ENCODE results near the gene NFKB1.

Gene NFKB1

GRCh38 chr4:102530986-102531385 is 29.8 kb downstream of the NFKB1 start:
- no peak for DNase-seq (ENCODE audit: extremely low spot score)
- POLR2A ChIA-PET = no interaction called here
- CTCF ChIA-PET = interaction anchor here (0.5 to 0.7 kb wide), 2 partner anchors 12 to 270 kb away, joined by 3 read pairs; no protein-coding TSS in a partner anchor
- TF ChIP-seq LEF1 (IDR thresholded peaks at IDR 0.05; ENCODE audit: borderline replicate concordance) (no peak), FOXA1 (IDR thresholded peaks at IDR 0.05) (no peak), HDGF (IDR thresholded peaks at IDR 0.05; ENCODE audit: borderline replicate concordance) (no peak), ZNF384 (IDR thresholded peaks at IDR 0.05) (no peak)

- TF ChIP-seq FOXM1 (IDR thresholded peaks at IDR 0.05; ENCODE audit: borderline replicate concordance) (no peak), ELF4 (IDR thresholded peaks at IDR 0.05) (no peak), LEF1 (IDR thresholded peaks at IDR 0.05; ENCODE audit: borderline replicate concordance) (no peak), ZNF384 (IDR thresholded peaks at IDR 0.05) (no peak), NFRKB (IDR thresholded peaks at IDR 0.05) (no peak), PKNOX1 (IDR thresholded peaks at IDR 0.05) (no peak), L3MBTL2 (conservative IDR thresholded peaks at IDR 0.05) (no peak), FOXK2 (IDR thresholded peaks at IDR 0.05) (no peak), BHLHE40 (IDR thresholded peaks at IDR 0.05; ENCODE audit: borderline replicate concordance) (no peak), SUZ12 (IDR thresholded peaks at IDR 0.05) (no peak), ARNT (IDR thresholded peaks at IDR 0.05) (no peak), HDGF (IDR thresholded peaks at IDR 0.05; ENCODE audit: borderline replicate concordance) (no peak), CTBP1 (IDR thresholded peaks at IDR 0.05; ENCODE audit: borderline replicate concordance) (no peak), FOXA1 (IDR thresholded peaks at IDR 0.05) (no peak), SP1 (IDR thresholded peaks at IDR 0.05) (no peak), TARDBP (IDR thresholded peaks at IDR 0.05) (no peak)
- no peak for DNase-seq (ENCODE audit: extremely low spot score)
- ChIA-PET CTCF (no interaction called here), POLR2A (no interaction called here)
These were observed 30.3 kb downstream of the NFKB1 start for GRCh38 chr4:102531462-102531861.

GRCh38 chr4:102533348-102533747 is 32.2 kb downstream of the NFKB1 start:
- POLR2A ChIA-PET = no interaction called here
- no peak for DNase-seq (ENCODE audit: extremely low spot score)
- CTCF ChIA-PET = no interaction called here
- TF ChIP-seq HDGF (IDR thresholded peaks at IDR 0.05; ENCODE audit: borderline replicate concordance) (no peak), FOXK2 (IDR thresholded peaks at IDR 0.05) (no peak), FOXM1 (IDR thresholded peaks at IDR 0.05; ENCODE audit: borderline replicate concordance) (no peak), SP1 (IDR thresholded peaks at IDR 0.05) (no peak), ZNF384 (IDR thresholded peaks at IDR 0.05) (no peak)

DNA sequence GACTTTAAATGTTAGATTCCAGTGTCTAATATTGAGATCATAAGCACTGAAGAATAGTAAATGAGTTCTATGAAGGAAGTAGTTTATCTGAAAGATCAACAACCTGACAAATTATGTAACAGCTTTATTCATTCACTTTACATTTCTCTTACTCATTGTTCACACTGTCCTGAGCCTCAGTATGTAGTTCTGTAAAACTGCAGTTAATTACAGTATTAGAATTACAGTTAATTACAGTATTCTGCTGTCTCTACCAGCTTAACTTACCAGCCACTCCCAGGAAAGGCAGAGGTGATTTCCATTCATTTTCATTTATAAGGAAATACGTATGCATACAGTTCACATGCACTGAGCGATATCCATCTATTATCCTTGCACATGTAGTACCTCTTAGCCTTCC is 32.7 kb downstream of the NFKB1 start:
- CTCF ChIA-PET = no interaction called here
- no peak for DNase-seq (ENCODE audit: extremely low spot score)
- POLR2A ChIA-PET = no interaction called here
- TF ChIP-seq PKNOX1 (IDR thresholded peaks at IDR 0.05) = no peak
- TF ChIP-seq ARNT (IDR thresholded peaks at IDR 0.05) = no peak

GRCh38 chr4:102534845-102535244 is 33.7 kb downstream of the NFKB1 start:
- ChIA-PET CTCF (no interaction called here), POLR2A (no interaction called here)
- no peak for DNase-seq (ENCODE audit: extremely low spot score)
- TF ChIP-seq HDGF (IDR thresholded peaks at IDR 0.05; ENCODE audit: borderline replicate concordance) (no peak), BHLHE40 (IDR thresholded peaks at IDR 0.05; ENCODE audit: borderline replicate concordance) (no peak), SP1 (IDR thresholded peaks at IDR 0.05) (no peak), PKNOX1 (IDR thresholded peaks at IDR 0.05) (no peak), ARNT (IDR thresholded peaks at IDR 0.05) (no peak), CTBP1 (IDR thresholded peaks at IDR 0.05; ENCODE audit: borderline replicate concordance) (no peak), L3MBTL2 (conservative IDR thresholded peaks at IDR 0.05) (no peak), FOXM1 (IDR thresholded peaks at IDR 0.05; ENCODE audit: borderline replicate concordance) (no peak), LEF1 (IDR thresholded peaks at IDR 0.05; ENCODE audit: borderline replicate concordance) (no peak), FOXK2 (IDR thresholded peaks at IDR 0.05) (no peak), ZNF384 (IDR thresholded peaks at IDR 0.05) (no peak), NFRKB (IDR thresholded peaks at IDR 0.05) (no peak)

DNA sequence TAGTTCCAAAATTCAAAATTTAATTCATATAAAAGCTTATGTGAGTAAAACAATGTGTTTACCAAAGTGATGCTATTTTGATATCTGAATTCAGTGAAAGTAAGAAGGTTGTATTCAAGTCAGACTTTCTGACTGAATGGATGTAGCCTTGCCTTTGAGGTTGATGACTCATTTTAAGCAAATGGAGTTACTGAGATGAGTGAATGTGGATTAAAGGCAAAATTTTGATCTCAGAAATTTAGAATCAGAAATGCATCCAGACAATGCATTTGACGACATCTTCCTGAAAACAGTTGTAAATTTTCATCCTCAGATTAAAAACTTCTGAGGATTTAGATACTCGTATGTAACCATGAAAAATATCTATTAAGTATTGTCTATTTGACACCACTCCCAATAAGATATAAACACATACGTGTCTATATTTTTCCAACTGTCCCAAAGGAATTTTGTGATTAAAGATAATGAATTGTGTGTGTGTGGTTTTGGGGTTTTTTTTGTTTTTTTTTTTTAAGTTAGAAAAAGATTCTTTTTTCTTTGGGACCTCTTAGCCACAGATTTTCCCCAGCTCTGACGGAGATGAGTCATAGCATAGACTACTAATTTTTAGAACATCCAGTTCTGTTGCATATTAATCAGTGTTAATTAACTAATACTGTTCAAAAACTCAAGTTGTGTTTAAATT is 34.4 kb downstream of the NFKB1 start:
- no peak for DNase-seq (ENCODE audit: extremely low spot score)
- CTCF ChIA-PET = no interaction called here
- POLR2A ChIA-PET = interaction anchor here (1.1 kb wide), 1 partner anchor 34 kb away, joined by 3 read pairs; no protein-coding TSS in a partner anchor
- no peak for TF ChIP-seq ARNT (IDR thresholded peaks at IDR 0.05)
- no peak for TF ChIP-seq ZNF384 (IDR thresholded peaks at IDR 0.05)
- TF ChIP-seq NFRKB (IDR thresholded peaks at IDR 0.05) = no peak
- TF ChIP-seq ELF4 (IDR thresholded peaks at IDR 0.05) = no peak
- TF ChIP-seq FOXM1 (IDR thresholded peaks at IDR 0.05; ENCODE audit: borderline replicate concordance) = no peak

GRCh38 chr4:102536768-102537167 is 35.6 kb downstream of the NFKB1 start:
- ChIA-PET POLR2A (interaction anchor here (1.1 kb wide), 1 partner anchor 35 kb away, joined by 3 read pairs; no protein-coding TSS in a partner anchor), CTCF (no interaction called here)
- TF ChIP-seq HDGF (IDR thresholded peaks at IDR 0.05; ENCODE audit: borderline replicate concordance) = no peak
- no peak for TF ChIP-seq FOXA1 (IDR thresholded peaks at IDR 0.05)
- TF ChIP-seq SUZ12 (IDR thresholded peaks at IDR 0.05) = no peak
- no peak for TF ChIP-seq TARDBP (IDR thresholded peaks at IDR 0.05)
- TF ChIP-seq NFRKB (IDR thresholded peaks at IDR 0.05) = no peak
- no peak for TF ChIP-seq L3MBTL2 (conservative IDR thresholded peaks at IDR 0.05)
- TF ChIP-seq CTBP1 (IDR thresholded peaks at IDR 0.05; ENCODE audit: borderline replicate concordance) = no peak
- no peak for TF ChIP-seq SP1 (IDR thresholded peaks at IDR 0.05)
- no peak for TF ChIP-seq BHLHE40 (IDR thresholded peaks at IDR 0.05; ENCODE audit: borderline replicate concordance)
- no peak for TF ChIP-seq ARNT (IDR thresholded peaks at IDR 0.05)
- no peak for TF ChIP-seq ELF4 (IDR thresholded peaks at IDR 0.05)
- TF ChIP-seq LEF1 (IDR thresholded peaks at IDR 0.05; ENCODE audit: borderline replicate concordance) = no peak
- TF ChIP-seq FOXM1 (IDR thresholded peaks at IDR 0.05; ENCODE audit: borderline replicate concordance) = no peak
- no peak for TF ChIP-seq ZNF384 (IDR thresholded peaks at IDR 0.05)
- no peak for TF ChIP-seq PKNOX1 (IDR thresholded peaks at IDR 0.05)
- TF ChIP-seq FOXK2 (IDR thresholded peaks at IDR 0.05) = no peak
- no peak for DNase-seq (ENCODE audit: extremely low spot score)
